ENCODE data around the gene SS18L1.

SS18L1 gene

DNA sequence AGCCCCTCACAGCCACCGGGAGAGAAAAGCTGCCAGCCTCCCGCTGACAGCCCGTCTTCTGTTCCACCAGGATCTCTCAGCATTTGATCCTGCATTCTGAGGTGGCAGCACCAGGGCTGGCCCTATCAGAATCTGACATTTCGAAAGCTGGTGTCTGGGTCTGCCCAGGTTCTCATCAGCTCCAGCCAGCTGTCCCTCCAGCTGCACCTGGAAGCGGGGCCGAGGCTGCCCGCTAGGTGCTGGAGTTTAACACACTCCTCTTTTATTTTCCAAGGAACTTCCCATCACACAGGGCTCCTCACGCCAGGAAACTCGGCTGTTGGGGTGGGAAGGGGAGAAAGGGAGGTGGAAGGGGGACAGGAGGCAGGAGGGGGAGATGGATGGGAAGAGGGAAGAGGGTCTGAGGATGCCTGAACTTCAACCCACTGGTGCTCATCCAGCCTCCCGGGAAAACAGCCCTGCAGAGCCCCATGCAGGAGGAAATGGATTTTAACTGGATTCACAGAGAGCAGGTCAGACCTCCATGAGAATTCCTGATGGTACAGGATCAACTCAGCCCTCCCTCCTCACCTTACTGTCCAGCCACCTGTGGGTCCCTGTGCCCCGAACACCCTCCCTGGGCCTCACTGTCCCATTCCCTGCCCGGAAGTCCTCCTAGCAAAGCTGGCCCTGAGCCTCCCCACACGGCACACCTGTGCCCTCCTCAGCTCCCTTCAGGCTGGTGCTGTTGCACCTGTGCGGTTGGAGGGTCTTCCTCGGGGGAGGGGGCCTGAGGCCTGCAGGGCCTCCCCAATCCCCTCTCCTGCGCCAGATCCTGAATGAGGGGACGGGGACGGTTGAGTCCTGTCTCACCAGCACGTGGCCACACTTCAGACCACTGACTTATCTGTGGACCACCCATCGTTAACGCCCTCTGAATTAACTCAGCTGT, 25.2 kb upstream of the SS18L1 start:
- no peak for TF ChIP-seq GLIS3 (CRISPR knock-in tag; IDR thresholded peaks at IDR 0.05)
- TF ChIP-seq ZFP3 (CRISPR knock-in tag; IDR thresholded peaks at IDR 0.05) = no peak
- no peak for TF ChIP-seq ZNF8 (CRISPR knock-in tag; IDR thresholded peaks at IDR 0.05)
- no peak for TF ChIP-seq TOX (CRISPR knock-in tag; IDR thresholded peaks at IDR 0.05; ENCODE audit: borderline replicate concordance)
- no peak for TF ChIP-seq BACH2 (CRISPR knock-in tag; IDR thresholded peaks at IDR 0.05; ENCODE audit: borderline replicate concordance)
- TF ChIP-seq, protein P1, sequence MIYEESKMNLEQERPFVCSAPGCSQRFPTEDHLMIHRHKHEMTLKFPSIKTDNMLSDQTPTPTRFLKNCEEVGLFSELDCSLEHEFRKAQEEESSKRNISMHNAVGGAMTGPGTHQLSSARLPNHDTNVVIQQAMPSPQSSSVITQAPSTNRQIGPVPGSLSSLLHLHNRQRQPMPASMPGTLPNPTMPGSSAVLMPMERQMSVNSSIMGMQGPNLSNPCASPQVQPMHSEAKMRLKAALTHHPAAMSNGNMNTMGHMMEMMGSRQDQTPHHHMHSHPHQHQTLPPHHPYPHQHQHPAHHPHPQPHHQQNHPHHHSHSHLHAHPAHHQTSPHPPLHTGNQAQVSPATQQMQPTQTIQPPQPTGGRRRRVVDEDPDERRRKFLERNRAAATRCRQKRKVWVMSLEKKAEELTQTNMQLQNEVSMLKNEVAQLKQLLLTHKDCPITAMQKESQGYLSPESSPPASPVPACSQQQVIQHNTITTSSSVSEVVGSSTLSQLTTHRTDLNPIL (CRISPR knock-in tag; IDR thresholded peaks at IDR 0.05; ENCODE audit: low read depth) = no peak
- ATAC-seq = no peak

DNA sequence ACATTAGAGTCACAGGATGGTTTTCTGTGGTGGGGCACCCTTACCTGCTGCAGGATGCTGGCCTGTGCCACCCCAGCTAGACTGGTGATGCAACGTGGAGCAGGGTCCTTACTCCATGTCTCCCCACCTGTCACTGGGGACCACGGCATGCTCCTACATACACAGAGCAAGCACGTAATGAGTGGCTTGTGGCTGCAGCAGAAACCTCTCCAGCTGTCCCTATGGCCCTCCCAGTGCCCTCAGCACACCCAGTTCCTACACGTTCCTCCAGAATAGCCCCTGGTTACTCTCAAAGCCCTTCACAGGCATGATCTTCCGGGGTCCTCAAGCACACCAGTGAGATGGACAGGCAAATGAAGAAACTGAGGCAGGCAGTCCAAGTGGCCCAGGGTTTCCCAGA, 24.5 kb upstream of the SS18L1 start:
- no peak for ATAC-seq
- TF ChIP-seq ARNTL (CRISPR knock-in tag; IDR thresholded peaks at IDR 0.05; ENCODE audit: borderline replicate concordance, low read depth) (no peak), ISL1 (CRISPR knock-in tag; IDR thresholded peaks at IDR 0.05) (no peak), RARB (CRISPR knock-in tag; IDR thresholded peaks at IDR 0.05) (no peak), GLIS3 (CRISPR knock-in tag; IDR thresholded peaks at IDR 0.05) (no peak), ZNF8 (CRISPR knock-in tag; IDR thresholded peaks at IDR 0.05) (no peak), ZFP30 (CRISPR knock-in tag; IDR thresholded peaks at IDR 0.05) (no peak), CSDC2 (CRISPR knock-in tag; IDR thresholded peaks at IDR 0.05) (no peak), OSR1 (CRISPR knock-in tag; IDR thresholded peaks at IDR 0.05) (no peak)
- TF ChIP-seq, protein P2, sequence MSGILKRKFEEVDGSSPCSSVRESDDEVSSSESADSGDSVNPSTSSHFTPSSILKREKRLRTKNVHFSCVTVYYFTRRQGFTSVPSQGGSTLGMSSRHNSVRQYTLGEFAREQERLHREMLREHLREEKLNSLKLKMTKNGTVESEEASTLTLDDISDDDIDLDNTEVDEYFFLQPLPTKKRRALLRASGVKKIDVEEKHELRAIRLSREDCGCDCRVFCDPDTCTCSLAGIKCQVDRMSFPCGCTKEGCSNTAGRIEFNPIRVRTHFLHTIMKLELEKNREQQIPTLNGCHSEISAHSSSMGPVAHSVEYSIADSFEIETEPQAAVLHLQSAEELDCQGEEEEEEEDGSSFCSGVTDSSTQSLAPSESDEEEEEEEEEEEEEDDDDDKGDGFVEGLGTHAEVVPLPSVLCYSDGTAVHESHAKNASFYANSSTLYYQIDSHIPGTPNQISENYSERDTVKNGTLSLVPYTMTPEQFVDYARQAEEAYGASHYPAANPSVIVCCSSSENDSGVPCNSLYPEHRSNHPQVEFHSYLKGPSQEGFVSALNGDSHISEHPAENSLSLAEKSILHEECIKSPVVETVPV (CRISPR knock-in tag; IDR thresholded peaks at IDR 0.05) = no peak
- TF ChIP-seq, protein P3, sequence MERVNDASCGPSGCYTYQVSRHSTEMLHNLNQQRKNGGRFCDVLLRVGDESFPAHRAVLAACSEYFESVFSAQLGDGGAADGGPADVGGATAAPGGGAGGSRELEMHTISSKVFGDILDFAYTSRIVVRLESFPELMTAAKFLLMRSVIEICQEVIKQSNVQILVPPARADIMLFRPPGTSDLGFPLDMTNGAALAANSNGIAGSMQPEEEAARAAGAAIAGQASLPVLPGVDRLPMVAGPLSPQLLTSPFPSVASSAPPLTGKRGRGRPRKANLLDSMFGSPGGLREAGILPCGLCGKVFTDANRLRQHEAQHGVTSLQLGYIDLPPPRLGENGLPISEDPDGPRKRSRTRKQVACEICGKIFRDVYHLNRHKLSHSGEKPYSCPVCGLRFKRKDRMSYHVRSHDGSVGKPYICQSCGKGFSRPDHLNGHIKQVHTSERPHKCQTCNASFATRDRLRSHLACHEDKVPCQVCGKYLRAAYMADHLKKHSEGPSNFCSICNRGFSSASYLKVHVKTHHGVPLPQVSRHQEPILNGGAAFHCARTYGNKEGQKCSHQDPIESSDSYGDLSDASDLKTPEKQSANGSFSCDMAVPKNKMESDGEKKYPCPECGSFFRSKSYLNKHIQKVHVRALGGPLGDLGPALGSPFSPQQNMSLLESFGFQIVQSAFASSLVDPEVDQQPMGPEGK (CRISPR knock-in tag; IDR thresholded peaks at IDR 0.05; ENCODE audit: borderline replicate concordance) = no peak

DNA sequence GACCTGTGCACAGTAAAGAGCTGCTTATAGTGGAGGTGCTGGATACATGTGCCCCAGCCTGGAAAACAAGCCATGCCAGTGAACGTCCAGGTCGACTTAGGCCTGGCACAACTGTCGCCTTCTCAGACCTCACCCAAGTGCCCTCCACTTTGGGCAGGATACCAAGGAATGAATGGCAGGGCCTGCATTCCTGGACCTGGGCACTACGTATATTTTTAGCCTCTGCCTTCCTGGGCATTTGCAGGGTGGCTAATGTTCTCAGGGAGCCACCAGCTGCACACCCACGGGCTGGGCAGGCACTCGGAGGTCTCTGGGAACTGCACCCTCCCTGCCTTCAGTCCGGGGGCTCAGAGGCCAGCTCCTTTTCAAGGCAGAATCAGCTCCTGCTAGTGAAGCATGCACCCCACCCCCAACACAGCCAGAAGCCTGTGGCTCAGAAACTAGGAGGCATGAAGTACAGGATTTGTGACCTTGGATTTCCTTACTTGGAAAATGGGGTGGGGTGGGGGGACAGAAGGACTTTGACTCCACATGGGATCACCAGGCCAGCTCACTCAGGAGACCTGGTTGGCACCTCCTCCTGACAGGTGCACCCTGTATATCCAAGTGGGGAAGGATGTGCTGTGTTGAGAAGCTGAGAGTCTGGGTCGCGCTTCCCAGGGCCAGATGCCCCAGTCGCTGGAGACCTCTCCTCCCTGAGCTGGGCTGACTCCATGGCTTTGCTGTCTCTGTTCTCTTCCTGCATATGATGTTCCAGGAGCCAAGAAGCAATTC, 23.8 kb upstream of the SS18L1 start:
- TF ChIP-seq BACH2 (CRISPR knock-in tag; IDR thresholded peaks at IDR 0.05; ENCODE audit: borderline replicate concordance) = no peak
- TF ChIP-seq, protein P4, sequence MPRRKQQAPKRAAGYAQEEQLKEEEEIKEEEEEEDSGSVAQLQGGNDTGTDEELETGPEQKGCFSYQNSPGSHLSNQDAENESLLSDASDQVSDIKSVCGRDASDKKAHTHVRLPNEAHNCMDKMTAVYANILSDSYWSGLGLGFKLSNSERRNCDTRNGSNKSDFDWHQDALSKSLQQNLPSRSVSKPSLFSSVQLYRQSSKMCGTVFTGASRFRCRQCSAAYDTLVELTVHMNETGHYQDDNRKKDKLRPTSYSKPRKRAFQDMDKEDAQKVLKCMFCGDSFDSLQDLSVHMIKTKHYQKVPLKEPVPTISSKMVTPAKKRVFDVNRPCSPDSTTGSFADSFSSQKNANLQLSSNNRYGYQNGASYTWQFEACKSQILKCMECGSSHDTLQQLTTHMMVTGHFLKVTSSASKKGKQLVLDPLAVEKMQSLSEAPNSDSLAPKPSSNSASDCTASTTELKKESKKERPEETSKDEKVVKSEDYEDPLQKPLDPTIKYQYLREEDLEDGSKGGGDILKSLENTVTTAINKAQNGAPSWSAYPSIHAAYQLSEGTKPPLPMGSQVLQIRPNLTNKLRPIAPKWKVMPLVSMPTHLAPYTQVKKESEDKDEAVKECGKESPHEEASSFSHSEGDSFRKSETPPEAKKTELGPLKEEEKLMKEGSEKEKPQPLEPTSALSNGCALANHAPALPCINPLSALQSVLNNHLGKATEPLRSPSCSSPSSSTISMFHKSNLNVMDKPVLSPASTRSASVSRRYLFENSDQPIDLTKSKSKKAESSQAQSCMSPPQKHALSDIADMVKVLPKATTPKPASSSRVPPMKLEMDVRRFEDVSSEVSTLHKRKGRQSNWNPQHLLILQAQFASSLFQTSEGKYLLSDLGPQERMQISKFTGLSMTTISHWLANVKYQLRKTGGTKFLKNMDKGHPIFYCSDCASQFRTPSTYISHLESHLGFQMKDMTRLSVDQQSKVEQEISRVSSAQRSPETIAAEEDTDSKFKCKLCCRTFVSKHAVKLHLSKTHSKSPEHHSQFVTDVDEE (CRISPR knock-in tag; IDR thresholded peaks at IDR 0.05) = no peak
- ATAC-seq = no peak

DNA sequence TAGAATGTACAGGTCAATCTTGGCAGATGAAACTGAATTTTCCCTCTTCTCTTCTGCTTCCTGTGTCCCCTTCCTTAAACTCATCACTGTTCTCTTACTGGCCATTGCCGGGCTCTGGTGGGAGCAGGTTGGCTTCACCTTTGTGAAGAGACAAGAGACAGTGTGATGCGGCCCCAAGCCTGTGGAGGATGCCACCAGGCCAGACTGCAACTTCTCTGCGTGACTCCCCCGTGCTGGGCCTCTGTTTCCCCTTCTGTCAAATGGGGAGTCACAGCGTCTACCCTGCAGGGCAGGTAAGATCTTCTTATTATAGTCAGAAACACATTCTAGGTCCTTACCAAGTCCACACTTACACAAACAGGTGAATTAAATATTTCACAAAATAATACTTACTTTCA, 23.2 kb upstream of the SS18L1 start:
- ATAC-seq = no peak
- TF ChIP-seq OSR1 (CRISPR knock-in tag; IDR thresholded peaks at IDR 0.05) (no peak), TOX (CRISPR knock-in tag; IDR thresholded peaks at IDR 0.05; ENCODE audit: borderline replicate concordance) (no peak), GLIS3 (CRISPR knock-in tag; IDR thresholded peaks at IDR 0.05) (no peak), SNAI2 (CRISPR knock-in tag; IDR thresholded peaks at IDR 0.05) (no peak), ZNF565 (CRISPR knock-in tag; conservative IDR thresholded peaks at IDR 0.05; ENCODE audit: low read depth) (no peak), PPARA (CRISPR knock-in tag; IDR thresholded peaks at IDR 0.05; ENCODE audit: borderline replicate concordance) (no peak)
- TF ChIP-seq, protein P5, sequence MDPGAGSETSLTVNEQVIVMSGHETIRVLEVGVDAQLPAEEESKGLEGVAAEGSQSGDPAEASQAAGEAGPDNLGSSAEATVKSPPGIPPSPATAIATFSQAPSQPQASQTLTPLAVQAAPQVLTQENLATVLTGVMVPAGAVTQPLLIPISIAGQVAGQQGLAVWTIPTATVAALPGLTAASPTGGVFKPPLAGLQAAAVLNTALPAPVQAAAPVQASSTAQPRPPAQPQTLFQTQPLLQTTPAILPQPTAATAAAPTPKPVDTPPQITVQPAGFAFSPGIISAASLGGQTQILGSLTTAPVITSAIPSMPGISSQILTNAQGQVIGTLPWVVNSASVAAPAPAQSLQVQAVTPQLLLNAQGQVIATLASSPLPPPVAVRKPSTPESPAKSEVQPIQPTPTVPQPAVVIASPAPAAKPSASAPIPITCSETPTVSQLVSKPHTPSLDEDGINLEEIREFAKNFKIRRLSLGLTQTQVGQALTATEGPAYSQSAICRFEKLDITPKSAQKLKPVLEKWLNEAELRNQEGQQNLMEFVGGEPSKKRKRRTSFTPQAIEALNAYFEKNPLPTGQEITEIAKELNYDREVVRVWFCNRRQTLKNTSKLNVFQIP (CRISPR knock-in tag; IDR thresholded peaks at IDR 0.05; ENCODE audit: borderline replicate concordance, low read depth) = no peak
- TF ChIP-seq, protein P2 (CRISPR knock-in tag; IDR thresholded peaks at IDR 0.05) = no peak
- TF ChIP-seq, protein P4 (CRISPR knock-in tag; IDR thresholded peaks at IDR 0.05) = no peak

Measured in SK-N-SH treated with all-trans-retinoic acid at 6 μM for 48 hours (cell line).